H9 (cell line): ENCODE results near the gene IL6ST. TPM values are rescaled to one million over a fixed set of nuclear protein-coding genes. Genes with fewer than 3 reads are reported as not detected.

ENCODE experiments used
- DNase-seq: peaks from one replicate; pipeline ENCODE4 v3.0.0-alpha.2; 2017
- H2AFZ ChIP-seq: one replicate; pipeline ENCODE4 v1.6.1; 2013; ENCODE audit warnings: mild to moderate bottlenecking, low read length, control low read depth, moderate library complexity
- H2AK5ac ChIP-seq: 2 replicates; pipeline ENCODE4 v1.6.1; 2013; ENCODE audit warnings: low read length, control low read depth, mixed read lengths; ENCODE audit not compliant: insufficient read length
- H2BK120ac ChIP-seq: one replicate; pipeline ENCODE4 v1.6.1; 2013; ENCODE audit warnings: low read depth, mild to moderate bottlenecking, low read length, control low read depth, inconsistent platforms; ENCODE audit not compliant: poor library complexity, severe bottlenecking
- H2BK12ac ChIP-seq: 2 replicates; pipeline ENCODE4 v1.6.1; 2013; ENCODE audit warnings: low read length, control low read depth, mixed read lengths, low read depth; ENCODE audit not compliant: insufficient read length
- H2BK15ac ChIP-seq: 2 replicates; pipeline ENCODE4 v1.6.1; 2013; ENCODE audit warnings: low read depth, low read length, control low read depth
- H2BK20ac ChIP-seq: one replicate; pipeline ENCODE4 v1.6.1; 2013; ENCODE audit warnings: low read depth, mild to moderate bottlenecking, low read length, control low read depth, inconsistent platforms; ENCODE audit not compliant: poor library complexity, severe bottlenecking
- H2BK5ac ChIP-seq: 2 replicates; pipeline ENCODE4 v1.6.1; 2013; ENCODE audit warnings: low read length, control low read depth, mixed read lengths; ENCODE audit not compliant: insufficient read length
- H3K14ac ChIP-seq: 2 replicates; pipeline ENCODE4 v1.6.1; 2013; ENCODE audit warnings: low read length, control low read depth; ENCODE audit not compliant: insufficient read depth
- H3K18ac ChIP-seq: 2 replicates; pipeline ENCODE4 v1.6.1; 2013; ENCODE audit warnings: low read depth, mild to moderate bottlenecking, mixed read lengths, low read length, control low read depth; ENCODE audit not compliant: insufficient read length
- H3K23ac ChIP-seq: 2 replicates; pipeline ENCODE4 v1.6.1; 2013; ENCODE audit warnings: low read length, control low read depth, mixed read lengths, low read depth; ENCODE audit not compliant: insufficient read length
- H3K23me2 ChIP-seq: 2 replicates; pipeline ENCODE4 v1.6.1; 2013; ENCODE audit warnings: low read depth, mild to moderate bottlenecking, mixed read lengths, low read length, control low read depth; ENCODE audit not compliant: insufficient read length, poor library complexity, severe bottlenecking
- H3K27ac ChIP-seq: 2 replicates; pipeline ENCODE4 v1.5.1; 2013; ENCODE audit warnings: low read length, control low read depth, mixed read lengths, low read depth; ENCODE audit not compliant: insufficient read length
- H3K27me3 ChIP-seq: 2 replicates; pipeline ENCODE4 v1.6.1; 2013; ENCODE audit warnings: low read length, control low read depth, inconsistent platforms; ENCODE audit not compliant: insufficient read depth
- H3K4ac ChIP-seq: 2 replicates; pipeline ENCODE4 v1.6.1; 2013; ENCODE audit warnings: low read depth, mild to moderate bottlenecking, control low read depth, inconsistent platforms, low read length, moderate library complexity
- H3K4me1 ChIP-seq: 2 replicates; pipeline ENCODE4 v1.6.1; 2013; ENCODE audit warnings: low read length, control low read depth, inconsistent platforms; ENCODE audit not compliant: insufficient read depth
- H3K4me2 ChIP-seq: 2 replicates; pipeline ENCODE4 v1.6.1; 2013; ENCODE audit warnings: low read length, control low read depth, mixed read lengths; ENCODE audit not compliant: insufficient read length, insufficient read depth
- H3K56ac ChIP-seq: 2 replicates; pipeline ENCODE4 v1.6.1; 2013; ENCODE audit warnings: low read depth, mild to moderate bottlenecking, mixed read lengths, low read length, control low read depth; ENCODE audit not compliant: insufficient read length
- H3K79me1 ChIP-seq: 2 replicates; pipeline ENCODE4 v1.6.1; 2013; ENCODE audit warnings: low read depth, mild to moderate bottlenecking, moderate library complexity, low read length, control low read depth, inconsistent platforms; ENCODE audit not compliant: insufficient read depth, poor library complexity, severe bottlenecking
- H3K79me2 ChIP-seq: 2 replicates; pipeline ENCODE4 v1.6.1; 2013; ENCODE audit warnings: low read length, control low read depth, inconsistent platforms; ENCODE audit not compliant: insufficient read depth
- H3K9ac ChIP-seq: 2 replicates; pipeline ENCODE4 v1.6.1; 2013; ENCODE audit warnings: low read length, control low read depth, mixed read lengths; ENCODE audit not compliant: insufficient read length; ENCODE audit errors: extremely low read depth
- H3K9me3 ChIP-seq: one replicate; pipeline ENCODE4 v1.6.1; 2013; ENCODE audit warnings: low read depth, low read length, inconsistent platforms; ENCODE audit not compliant: control insufficient read depth
- H3T11ph ChIP-seq: one replicate; pipeline ENCODE4 v1.6.1; 2013; ENCODE audit warnings: mild to moderate bottlenecking, low read length, control low read depth, inconsistent platforms
- H4K20me1 ChIP-seq: one replicate; pipeline ENCODE4 v1.6.1; 2013; ENCODE audit not compliant: control insufficient read depth, insufficient read length, insufficient read depth
- H4K5ac ChIP-seq: 2 replicates; pipeline ENCODE4 v1.6.1; 2013; ENCODE audit warnings: low read depth, mild to moderate bottlenecking, mixed read lengths, low read length, control low read depth; ENCODE audit not compliant: insufficient read length
- H4K8ac ChIP-seq: replicated peaks from 2 replicates; pipeline ENCODE4 v1.6.1; 2013; ENCODE audit warnings: low read length, control low read depth, mixed read lengths, low read depth; ENCODE audit not compliant: insufficient read length
- H4K91ac ChIP-seq: 2 replicates; pipeline ENCODE4 v1.6.1; 2013; ENCODE audit warnings: low read depth, mild to moderate bottlenecking, moderate library complexity, mixed read lengths, low read length, control low read depth; ENCODE audit not compliant: insufficient read length
- H3K27ac Mint-ChIP-seq, 3 experiments: 2 replicates in 2 of 3; 3 replicates in 1 of 3; pipeline ENCODE4 v1.8.0; 2020 to 2021; ENCODE audit warnings: mixed read lengths in 3 of 3, mild to moderate bottlenecking in 1 of 3, moderate library complexity in 1 of 3
- H3K27me3 Mint-ChIP-seq: 2 replicates; pipeline ENCODE4 v1.8.0; 2021; ENCODE audit warnings: low read depth, mild to moderate bottlenecking, moderate library complexity, mixed read lengths
- H3K36me3 Mint-ChIP-seq, 3 experiments: 2 replicates in 2 of 3; 3 replicates in 1 of 3; pipeline ENCODE4 v1.8.0; 2020 to 2021; ENCODE audit warnings: low read depth in 3 of 3, mixed read lengths in 3 of 3; ENCODE audit not compliant: insufficient read depth in 1 of 3
- H3K4me1 Mint-ChIP-seq, 2 experiments: 2 replicates each; pipeline ENCODE4 v1.8.0; 2020; ENCODE audit warnings: mixed read lengths in 2 of 2
- H3K4me3 Mint-ChIP-seq, 2 experiments: 2 replicates in 1 of 2; 3 replicates in 1 of 2; pipeline ENCODE4 v1.8.0; 2020 to 2021; ENCODE audit warnings: mild to moderate bottlenecking in 2 of 2, mixed read lengths in 2 of 2, moderate library complexity in 1 of 2
- H3K9me3 Mint-ChIP-seq, 2 experiments: 2 replicates in 1 of 2; 3 replicates in 1 of 2; pipeline ENCODE4 v1.8.0; 2020; ENCODE audit warnings: mild to moderate bottlenecking in 2 of 2, mixed read lengths in 2 of 2, moderate library complexity in 1 of 2
- CTCF ChIP-seq: fragments of 200-600 bp; sonication (generic); conservative IDR thresholded peaks from 3 replicates; pipeline ENCODE4 v1.8.0; 2021; ENCODE audit warnings: antibody characterized with exemption, mild to moderate bottlenecking
- WGBS: extraction: QIAGEN DNeasy Blood & Tissue Kit; methylation state at CpG from one replicate; pipeline ENCODE4 v1.1.7; 2013; ENCODE audit warnings: missing lambda C conversion rate, low lambda C conversion rate, mixed read lengths; ENCODE audit not compliant: insufficient read length; ENCODE audit errors: extremely low coverage; 5-methylcytosine and 5-hydroxymethylcytosine counted together
- total RNA-seq: library from RNA; stranded (reverse); gene quantifications from 2 replicates; pipeline ENCODE4 v1.2.1, GENCODE V29; 2021

The IL6ST gene
- total RNA-seq, 1 experiment from 2014 or later: 11.1 TPM

GRCh38 chr5:55914971-55915370 lies 79.8 kb downstream of the IL6ST start:
- Histone ChIP-seq H2AK5ac (no peak overlapping the region), H2BK20ac (no peak overlapping the region), H3K79me1 (no peaks in the 10 kb centered on the region), H2BK15ac (no peak overlapping the region), H3K9me3 (no peaks in the 10 kb centered on the region), H2AFZ (no peak overlapping the region), H3K27ac (no peak overlapping the region), H3K4me2 (no peak overlapping the region), H2BK120ac (no peak overlapping the region), H3K9ac (no peak overlapping the region), H3K79me2 (no peaks in the 10 kb centered on the region), H3K14ac (no peak overlapping the region), H3K4me1 (no peaks in the 10 kb centered on the region), H3K27me3 (no peaks in the 10 kb centered on the region), H2BK12ac (no peak overlapping the region), H3K23me2 (no peaks in the 10 kb centered on the region), H3K18ac (no peak overlapping the region), H3K23ac (no peak overlapping the region), H3K4ac (no peak overlapping the region), H2BK5ac (no peak overlapping the region), H3T11ph (no peak overlapping the region), H4K20me1 (no peaks in the 10 kb centered on the region), H4K8ac (no peak overlapping the region), H4K91ac (no peak overlapping the region), H4K5ac (no peak overlapping the region), H3K56ac (no peak overlapping the region)
- H3K36me3 Mint-ChIP-seq: no peaks in the 10 kb centered on the region
- H3K9me3 Mint-ChIP-seq: no peaks in the 10 kb centered on the region
- DNase-seq: no peak
- H3K4me1 Mint-ChIP-seq: no peaks in the 10 kb centered on the region
- no CpG with 5 or more reads among the region's 2 CpGs for WGBS
- TF ChIP-seq CTCF: no peak
- H3K4me3 Mint-ChIP-seq: no peak overlapping the region
- H3K27ac Mint-ChIP-seq: no peak overlapping the region
- H3K27me3 Mint-ChIP-seq: no peaks in the 10 kb centered on the region
